ENCODE measurements around the gene TEX44.

- TF ChIP-seq CTCF (IDR thresholded peaks at IDR 0.05) (no peak), POLR2A (IDR thresholded peaks at IDR 0.05) (no peak), POLR2AphosphoS5 (IDR thresholded peaks at IDR 0.05) (no peak)
Observed at GRCh38 chr2:231579560-231579959, 13.1 kb upstream of the TEX44 start.

Measured in breast epithelium (tissue), 3 donors.